ENCODE measurements around the gene NARS2.

- no peak for TF ChIP-seq EZH2 (IDR thresholded peaks at IDR 0.05)
- no peak for TF ChIP-seq POLR2AphosphoS5 (IDR thresholded peaks at IDR 0.05; ENCODE audit: borderline replicate concordance, low read depth, low read length)
Measured at GRCh38 chr11:78419327-78419726, 155.3 kb downstream of the NARS2 start.
